SU-DHL-6 (cell line): ENCODE results near the gene GATAD2A.

ENCODE experiments used
- H2AFZ ChIP-seq: fragments of 200-600 bp; sonication (generic); 2 replicates; pipeline ENCODE4 v1.6.1; 2014; ENCODE audit warnings: low read depth, mild to moderate bottlenecking, moderate library complexity, mixed read lengths, antibody characterized with exemption, low read length; ENCODE audit not compliant: severe bottlenecking
- H3F3A ChIP-seq: fragments of 200-600 bp; shearing (Covaris generic); 2 replicates; pipeline ENCODE4 v1.6.0; 2016; ENCODE audit warnings: antibody characterized with exemption, mild to moderate bottlenecking; ENCODE audit not compliant: insufficient read depth
- H3K27ac ChIP-seq: fragments of 200-600 bp; sonication (generic); 2 replicates; pipeline ENCODE4 v1.5.1; 2016; ENCODE audit warnings: low read depth, mild to moderate bottlenecking, low read length, moderate library complexity, mixed read lengths
- H3K27me3 ChIP-seq: fragments of 200-600 bp; sonication (generic), shearing (Covaris generic); 2 replicates; pipeline ENCODE4 v1.6.0; 2014; ENCODE audit warnings: mild to moderate bottlenecking, low read length
- H3K36me3 ChIP-seq: fragments of 200-600 bp; sonication (generic); 2 replicates; pipeline ENCODE4 v1.6.1; 2014; ENCODE audit warnings: mild to moderate bottlenecking, low read length, mixed read lengths
- H3K4me2 ChIP-seq: fragments of 300-600, 200-600 bp; shearing (Covaris generic), sonication (generic); 2 replicates; pipeline ENCODE4 v1.6.0; 2014; ENCODE audit warnings: low read length, low read depth, mild to moderate bottlenecking; ENCODE audit not compliant: poor library complexity, severe bottlenecking
- H3K4me3 ChIP-seq: fragments of 200-600 bp; sonication (generic); 2 replicates; pipeline ENCODE4 v1.5.1; 2014; ENCODE audit warnings: antibody characterized with exemption, low read length, mild to moderate bottlenecking, mixed read lengths; ENCODE audit not compliant: insufficient read depth, poor library complexity, severe bottlenecking
- H3K79me2 ChIP-seq: fragments of 200-600 bp; sonication (generic); 2 replicates; pipeline ENCODE4 v1.6.1; 2014; ENCODE audit warnings: mild to moderate bottlenecking, low read length, moderate library complexity; ENCODE audit not compliant: insufficient read depth
- H3K9ac ChIP-seq: fragments of 200-600 bp; sonication (generic); 2 replicates; pipeline ENCODE4 v1.7.0; 2014; ENCODE audit warnings: mild to moderate bottlenecking, low read length
- H3K9me2 ChIP-seq: fragments of 200-600 bp; sonication (generic); replicated peaks from 2 replicates; pipeline ENCODE4 v1.6.1; 2014; ENCODE audit warnings: low read length; ENCODE audit not compliant: insufficient read depth
- H3K9me3 ChIP-seq: fragments of 200-600 bp; sonication (generic); 2 replicates; pipeline ENCODE4 v1.6.1; 2014; ENCODE audit warnings: low read length, mixed read lengths; ENCODE audit not compliant: insufficient read depth
- H4K20me1 ChIP-seq: fragments of 200-600 bp; sonication (generic); 2 replicates; pipeline ENCODE4 v1.6.1; 2014; ENCODE audit warnings: low read depth, mild to moderate bottlenecking, antibody characterized with exemption, low read length, moderate library complexity, mixed read lengths
- CTCF ChIP-seq: fragments of 200-600 bp; sonication (generic); IDR thresholded peaks from one replicate; pipeline ENCODE4 v1.5.1; 2017; ENCODE audit warnings: antibody characterized with exemption, mild to moderate bottlenecking, low read length, moderate library complexity; ENCODE audit not compliant: insufficient read depth, poor library complexity, severe bottlenecking
- EZH2phosphoT487 ChIP-seq: fragments of 200-600 bp; sonication (generic), shearing (Covaris generic); conservative IDR thresholded peaks from 2 replicates; pipeline ENCODE4 v1.6.1; 2018; ENCODE audit warnings: mild to moderate bottlenecking, antibody characterized with exemption, low read length, moderate library complexity, mixed read lengths

Gene GATAD2A

GRCh38 chr19:19500975-19501644 lies 95.6 kb downstream of the GATAD2A start:
- no peak overlapping the region for H3K4me3 ChIP-seq
- H3K9me3 ChIP-seq: no peaks in the 10 kb centered on the region
- H3F3A ChIP-seq: no peaks in the 10 kb centered on the region
- no peaks in the 10 kb centered on the region for H3K79me2 ChIP-seq
- H3K36me3 ChIP-seq: peaks cover 3% of the 10 kb centered on the region
- no peak overlapping the region for H2AFZ ChIP-seq
- no peaks in the 10 kb centered on the region for H3K9me2 ChIP-seq
- H3K27me3 ChIP-seq: no peaks in the 10 kb centered on the region
- no peaks in the 10 kb centered on the region for H4K20me1 ChIP-seq
- no peak overlapping the region for H3K27ac ChIP-seq
- H3K9ac ChIP-seq: no peak overlapping the region
- H3K4me2 ChIP-seq: no peak overlapping the region
- no peak for TF ChIP-seq EZH2phosphoT487
- TF ChIP-seq CTCF: no peak

- no peaks in the 10 kb centered on the region for H3K79me2 ChIP-seq
- no peak overlapping the region for H3K4me2 ChIP-seq
- H3F3A ChIP-seq: no peaks in the 10 kb centered on the region
- H3K9ac ChIP-seq: no peak overlapping the region
- H3K27me3 ChIP-seq: no peaks in the 10 kb centered on the region
- TF ChIP-seq EZH2phosphoT487 (no peak), CTCF (no peak)
- no peaks in the 10 kb centered on the region for H4K20me1 ChIP-seq
- H3K9me2 ChIP-seq: no peaks in the 10 kb centered on the region
- H2AFZ ChIP-seq: no peak overlapping the region
- H3K9me3 ChIP-seq: no peaks in the 10 kb centered on the region
- H3K36me3 ChIP-seq: peaks cover 6% of the 10 kb centered on the region
- H3K27ac ChIP-seq: no peak overlapping the region
- no peak overlapping the region for H3K4me3 ChIP-seq
Measured at GRCh38 chr19:19501798-19502197, 96.3 kb downstream of the GATAD2A start.

- H2AFZ ChIP-seq: no peak overlapping the region
- H3K36me3 ChIP-seq: peaks cover 6% of the 10 kb centered on the region
- H3K9me2 ChIP-seq: no peaks in the 10 kb centered on the region
- no peaks in the 10 kb centered on the region for H3K79me2 ChIP-seq
- TF ChIP-seq CTCF (no peak), EZH2phosphoT487 (no peak)
- H3F3A ChIP-seq: no peaks in the 10 kb centered on the region
- H4K20me1 ChIP-seq: no peaks in the 10 kb centered on the region
- H3K4me2 ChIP-seq: no peak overlapping the region
- H3K9ac ChIP-seq: no peak overlapping the region
- H3K27ac ChIP-seq: no peak overlapping the region
- no peaks in the 10 kb centered on the region for H3K9me3 ChIP-seq
- H3K27me3 ChIP-seq: no peaks in the 10 kb centered on the region
- H3K4me3 ChIP-seq: no peak overlapping the region
Measured at GRCh38 chr19:19502281-19502680, 96.8 kb downstream of the GATAD2A start.
